OCI-LY3 (cell line): ENCODE data around the gene ZNF223.

ENCODE experiments used
- H2AFZ ChIP-seq: fragments of 200-600, 300-600 bp; shearing (Covaris generic); 2 replicates; pipeline ENCODE4 v1.6.0; 2014; ENCODE audit warnings: antibody characterized with exemption, low read depth, low read length
- H3K27ac ChIP-seq: fragments of 200-600, 300-600 bp; sonication (generic); 2 replicates; pipeline ENCODE4 v1.5.1; 2014; ENCODE audit warnings: mild to moderate bottlenecking, low read length, moderate library complexity, mixed read lengths
- H3K27me3 ChIP-seq: fragments of 200-600, 300-600 bp; sonication (generic); 2 replicates; pipeline ENCODE4 v1.6.1; 2014; ENCODE audit warnings: low read depth, low read length, mixed read lengths
- H3K36me3 ChIP-seq: fragments of 200-600, 300-600 bp; sonication (generic); replicated peaks from 2 replicates; pipeline ENCODE3; 2014; ENCODE audit warnings: low read depth, low read length, mixed read lengths
- H3K4me1 ChIP-seq: fragments of 300-600, 200-600 bp; sonication (generic); 2 replicates; pipeline ENCODE4 v1.6.1; 2014; ENCODE audit warnings: low read length, mixed read lengths
- H3K4me2 ChIP-seq: fragments of 200-600, 300-600 bp; sonication (generic); 2 replicates; pipeline ENCODE4 v1.6.1; 2014; ENCODE audit warnings: low read length, mixed read lengths
- H3K4me3 ChIP-seq: fragments of 300-600, 200-600 bp; sonication (generic); 2 replicates; pipeline ENCODE4 v1.5.1; 2014; ENCODE audit warnings: antibody characterized with exemption, mild to moderate bottlenecking, low read length, moderate library complexity
- H3K79me2 ChIP-seq: fragments of 300-600, 200-600 bp; shearing (Covaris generic); 2 replicates; pipeline ENCODE4 v1.6.1; 2014; ENCODE audit warnings: mild to moderate bottlenecking, low read length, mixed read lengths
- H3K9ac ChIP-seq: fragments of 300-600, 200-600 bp; shearing (Covaris generic); 2 replicates; pipeline ENCODE4 v1.6.0; 2014; ENCODE audit warnings: mild to moderate bottlenecking, low read length, moderate library complexity
- H3K9me3 ChIP-seq: fragments of 200-600, 300-600 bp; shearing (Covaris generic); 2 replicates; pipeline ENCODE4 v1.6.1; 2014; ENCODE audit warnings: low read length, mixed read lengths; ENCODE audit not compliant: insufficient read depth
- H4K20me1 ChIP-seq: fragments of 200-600, 300-600 bp; sonication (generic); 2 replicates; pipeline ENCODE4 v1.6.1; 2016; ENCODE audit warnings: low read length, mixed read lengths; ENCODE audit not compliant: insufficient read depth
- CTCF ChIP-seq: fragments of 200-600, 300-600 bp; sonication (generic); IDR thresholded peaks from 2 replicates; pipeline ENCODE4 v1.5.1; 2014; ENCODE audit warnings: antibody characterized with exemption, low read length, low read depth
- EZH2phosphoT487 ChIP-seq: fragments of 200-600 bp; shearing (Covaris generic); IDR thresholded peaks from 2 replicates; pipeline ENCODE4 v1.6.1; 2018; ENCODE audit warnings: antibody characterized with exemption, mixed run types, low read depth

The ZNF223 gene

GRCh38 chr19:44005973-44006372 is 45.9 kb upstream of the ZNF223 start:
- H2AFZ ChIP-seq = no peak overlapping the region
- H3K27ac ChIP-seq = no peak overlapping the region
- no peak overlapping the region for H3K4me3 ChIP-seq
- H3K79me2 ChIP-seq = peaks cover 13% of the 10 kb centered on the region
- H3K4me2 ChIP-seq = no peak overlapping the region
- peaks cover 53% of the 10 kb centered on the region for H3K36me3 ChIP-seq
- H3K27me3 ChIP-seq = no peaks in the 10 kb centered on the region
- no peaks in the 10 kb centered on the region for H4K20me1 ChIP-seq
- H3K4me1 ChIP-seq = peaks cover 11% of the 10 kb centered on the region
- H3K9me3 ChIP-seq = peaks cover 30% of the 10 kb centered on the region
- TF ChIP-seq CTCF = no peak
- no peak for TF ChIP-seq EZH2phosphoT487
- no peak overlapping the region for H3K9ac ChIP-seq

GRCh38 chr19:44007473-44007872 is 44.4 kb upstream of the ZNF223 start:
- H3K27me3 ChIP-seq = no peaks in the 10 kb centered on the region
- H3K27ac ChIP-seq = no peak overlapping the region
- H3K36me3 ChIP-seq = peaks cover 68% of the 10 kb centered on the region
- peaks cover 41% of the 10 kb centered on the region for H3K9me3 ChIP-seq
- no peaks in the 10 kb centered on the region for H4K20me1 ChIP-seq
- H2AFZ ChIP-seq = no peak overlapping the region
- TF ChIP-seq CTCF (no peak), EZH2phosphoT487 (no peak)
- H3K4me1 ChIP-seq = peaks cover 6% of the 10 kb centered on the region
- H3K4me3 ChIP-seq = no peak overlapping the region
- no peak overlapping the region for H3K9ac ChIP-seq
- H3K79me2 ChIP-seq = peaks cover 13% of the 10 kb centered on the region
- H3K4me2 ChIP-seq = no peak overlapping the region

- Histone ChIP-seq H3K4me2 (no peak overlapping the region), H3K36me3 (peaks cover 85% of the 10 kb centered on the region), H4K20me1 (no peaks in the 10 kb centered on the region), H3K4me3 (no peak overlapping the region), H3K9ac (no peak overlapping the region), H3K9me3 (peaks cover 50% of the 10 kb centered on the region), H3K27me3 (no peaks in the 10 kb centered on the region), H3K79me2 (no peaks in the 10 kb centered on the region), H3K4me1 (no peaks in the 10 kb centered on the region), H2AFZ (no peak overlapping the region), H3K27ac (no peak overlapping the region)
- no peak for TF ChIP-seq EZH2phosphoT487
- TF ChIP-seq CTCF = no peak
Observed at GRCh38 chr19:44010468-44010867, 41.4 kb upstream of the ZNF223 start.

GRCh38 chr19:44019498-44019897 is 32.3 kb upstream of the ZNF223 start:
- H3K4me3 ChIP-seq = no peak overlapping the region
- H3K27me3 ChIP-seq = no peaks in the 10 kb centered on the region
- no peaks in the 10 kb centered on the region for H3K4me1 ChIP-seq
- H4K20me1 ChIP-seq = no peaks in the 10 kb centered on the region
- no peaks in the 10 kb centered on the region for H3K9me3 ChIP-seq
- H3K4me2 ChIP-seq = no peak overlapping the region
- no peak overlapping the region for H3K27ac ChIP-seq
- H3K79me2 ChIP-seq = no peaks in the 10 kb centered on the region
- H3K9ac ChIP-seq = no peak overlapping the region
- no peak overlapping the region for H2AFZ ChIP-seq
- no peaks in the 10 kb centered on the region for H3K36me3 ChIP-seq
- TF ChIP-seq EZH2phosphoT487 (no peak), CTCF (no peak)
